Pons (tissue), 1 donor: Measurements from ENCODE around the gene GLIS1.

ENCODE experiments used
- DNase-seq: peaks from one replicate; pipeline ENCODE4 v3.0.0-alpha.2; 2016; ENCODE audit warnings: low spot score

GLIS1 gene

GRCh38 chr1:53580739-53581475, 158.1 kb downstream of the GLIS1 start:
- no peak for DNase-seq

GRCh38 chr1:53580009-53580400, 159.0 kb downstream of the GLIS1 start:
- DNase-seq = no peak

GRCh38 chr1:53579221-53580008, 159.5 kb downstream of the GLIS1 start:
- DNase-seq = no peak

GRCh38 chr1:53578358-53578757, 160.6 kb downstream of the GLIS1 start:
- no peak for DNase-seq

- DNase-seq = no peak
Observed at GRCh38 chr1:53577761-53578100, 161.2 kb downstream of the GLIS1 start.

- DNase-seq = no peak
Observed at GRCh38 chr1:53576866-53577760, 161.9 kb downstream of the GLIS1 start.

- DNase-seq = no peak
Observed at GRCh38 chr1:53576381-53576801, 162.6 kb downstream of the GLIS1 start.

- DNase-seq = no peak
Observed at GRCh38 chr1:53575955-53576320, 163.0 kb downstream of the GLIS1 start.

- DNase-seq = no peak
Observed at GRCh38 chr1:53575141-53575954, 163.6 kb downstream of the GLIS1 start.

- no peak for DNase-seq
Observed at GRCh38 chr1:53574621-53575020, 164.3 kb downstream of the GLIS1 start.

- DNase-seq = no peak
Observed at GRCh38 chr1:53573931-53574330, 165.0 kb downstream of the GLIS1 start.

GRCh38 chr1:53573522-53573921, 165.4 kb downstream of the GLIS1 start:
- no peak for DNase-seq

- no peak for DNase-seq
Observed at GRCh38 chr1:53572815-53573173, 166.2 kb downstream of the GLIS1 start.

- DNase-seq = peak; percentile 35
Observed at GRCh38 chr1:53572065-53572814, 166.7 kb downstream of the GLIS1 start.

- no peak for DNase-seq
Observed at GRCh38 chr1:53568540-53568939, 170.4 kb downstream of the GLIS1 start.

- no peak for DNase-seq
Observed at GRCh38 chr1:53567851-53568250, 171.1 kb downstream of the GLIS1 start.

GRCh38 chr1:53567450-53567849, 171.5 kb downstream of the GLIS1 start:
- DNase-seq = no peak

- DNase-seq = no peak
Observed at GRCh38 chr1:53563611-53564010, 175.4 kb downstream of the GLIS1 start.

GRCh38 chr1:53562981-53563379, 176.0 kb downstream of the GLIS1 start:
- DNase-seq = no peak

GRCh38 chr1:53562291-53562980, 176.5 kb downstream of the GLIS1 start:
- DNase-seq = no peak
